Measurements from ENCODE around the gene CRYZ. TPM values are rescaled to one million over a fixed set of nuclear protein-coding genes. Genes with fewer than 3 reads are reported as not detected.

CRYZ gene
- polyA plus RNA-seq, 1 of the 3 experiments (the other 2 are of a cell fraction), result 57.2 TPM

DNA sequence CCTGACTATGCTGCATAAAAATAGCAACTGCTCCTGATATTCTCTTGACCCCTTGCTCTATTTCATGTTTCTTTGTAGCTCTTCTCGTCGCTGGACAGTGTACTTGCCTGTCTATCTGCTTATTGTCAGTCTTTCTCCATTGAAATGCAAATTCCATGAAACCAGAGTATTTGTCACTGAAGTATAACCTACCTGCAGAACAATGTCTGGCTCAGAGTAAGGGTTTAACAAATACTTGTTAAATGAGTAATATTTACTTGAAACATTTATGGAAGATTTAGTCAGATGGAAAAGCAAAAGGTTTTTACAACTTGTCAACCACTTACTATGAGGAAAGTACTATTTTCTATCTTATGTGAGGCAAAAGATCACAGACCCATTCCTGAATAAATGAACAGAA is 39.4 kb downstream of the CRYZ start:
- Histone ChIP-seq H3K4me3 (ENCODE audit: low read depth in 2 of 2, low read length in 1 of 2) (no peak overlapping the region), H3K36me3 (replicated peaks in 1 of 2; ENCODE audit: control insufficient read depth in 1 of 2, insufficient read depth in 2 of 2, low read length in 1 of 2) (no peaks in the 10 kb centered on the region), H3K9ac (no peak overlapping the region), H3K9me3 (no peaks in the 10 kb centered on the region), H4K20me1 (ENCODE audit: insufficient read depth) (no peaks in the 10 kb centered on the region), H2AFZ (ENCODE audit: low read depth) (no peak overlapping the region), H3F3A (replicated peaks; ENCODE audit: insufficient read depth) (no peaks in the 10 kb centered on the region), H3K27me3 (ENCODE audit: insufficient read depth) (no peaks in the 10 kb centered on the region), H3K79me2 (ENCODE audit: insufficient read depth) (no peaks in the 10 kb centered on the region), H3K9me2 (no peaks in the 10 kb centered on the region), H3K27ac (ENCODE audit: low read depth in 2 of 2, low read length in 1 of 2) (no peak overlapping the region), H3K4me2 (no peak overlapping the region), H3K4me1 (ENCODE audit: control insufficient read depth in 1 of 2, insufficient read depth in 2 of 2, low read depth in 1 of 2, low read length in 1 of 2) (no peaks in the 10 kb centered on the region; a peak in 1 of 4 replicates)
- no peak for DNase-seq
- POLR2A ChIA-PET, result no interaction called here
- CTCF ChIA-PET, result interaction anchor here (0.8 to 5.8 kb wide), 2 partner anchors 189 to 224 kb away, joined by 3 to 55 read pairs; no protein-coding TSS in a partner anchor
- WGBS (ENCODE audit: low lambda C conversion rate), result 54% methylated on average over 2 of the region's 2 CpGs
- TF ChIP-seq EZH2phosphoT487 (IDR thresholded peaks at IDR 0.05; ENCODE audit: borderline replicate concordance, low read depth) (no peak), TCF12 (IDR thresholded peaks at IDR 0.05) (peak; percentile 37; the same call in 1 of the 2 replicates)

DNA sequence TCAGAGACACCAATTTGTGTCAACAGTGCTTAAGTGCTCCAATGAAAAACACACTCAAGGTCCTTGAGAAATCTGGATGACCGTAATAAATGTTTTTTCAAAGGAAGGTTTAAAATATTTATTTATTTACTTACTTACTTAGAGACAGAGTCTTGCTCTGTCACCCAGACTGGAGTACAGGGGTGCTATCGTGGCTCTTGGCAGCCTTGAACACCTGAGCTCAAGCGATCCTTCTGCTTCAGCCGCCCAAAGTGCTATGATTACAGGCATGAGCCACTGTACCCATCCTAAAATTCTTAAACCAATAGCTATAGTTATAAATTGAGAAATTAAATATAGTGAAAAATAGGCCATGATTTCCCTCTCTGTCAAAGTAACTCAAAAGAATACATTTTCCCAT is 41.9 kb downstream of the CRYZ start:
- no peaks in the 10 kb centered on the region for H3K79me2 ChIP-seq (ENCODE audit: insufficient read depth)
- no peak overlapping the region for H3K4me2 ChIP-seq
- no peaks in the 10 kb centered on the region for H3F3A ChIP-seq (replicated peaks; ENCODE audit: insufficient read depth)
- no peaks in the 10 kb centered on the region for H3K9me3 ChIP-seq
- no peak for DNase-seq
- H4K20me1 ChIP-seq (ENCODE audit: insufficient read depth), result no peaks in the 10 kb centered on the region
- H3K27ac ChIP-seq (ENCODE audit: low read depth in 2 of 2, low read length in 1 of 2), result no peak overlapping the region
- no peaks in the 10 kb centered on the region for H3K9me2 ChIP-seq
- no peak overlapping the region for H3K4me3 ChIP-seq (ENCODE audit: low read depth in 2 of 2, low read length in 1 of 2)
- H3K4me1 ChIP-seq (ENCODE audit: control insufficient read depth in 1 of 2, insufficient read depth in 2 of 2, low read depth in 1 of 2, low read length in 1 of 2), result no peaks in the 10 kb centered on the region; a peak in 2 of 4 replicates
- ChIA-PET POLR2A (no interaction called here), CTCF (interaction anchor here (1.3 to 5.8 kb wide), 8 partner anchors 11 to 1017 kb away, joined by 3 to 55 read pairs (median 14); partner anchors contain the start of genes CRYZ and TYW3)
- TF ChIP-seq FOSL2 (IDR thresholded peaks at IDR 0.05; ENCODE audit: borderline replicate concordance, low read depth) (no peak), RFX5 (IDR thresholded peaks at IDR 0.05; ENCODE audit: low read length) (no peak), RXRA (IDR thresholded peaks at IDR 0.05; ENCODE audit: borderline replicate concordance, low read depth) (no peak), MXI1 (IDR thresholded peaks at IDR 0.05; ENCODE audit: low read depth, low read length) (no peak), RAD21 (IDR thresholded peaks at IDR 0.05; ENCODE audit: low read length) (no peak), FOXM1 (IDR thresholded peaks at IDR 0.05; ENCODE audit: low read depth) (no peak), MEF2A (IDR thresholded peaks at IDR 0.05; ENCODE audit: borderline replicate concordance, low read depth) (no peak), SMC3 (IDR thresholded peaks at IDR 0.05; ENCODE audit: low read depth, low read length) (no peak), TCF12 (IDR thresholded peaks at IDR 0.05) (no peak), CHD2 (IDR thresholded peaks at IDR 0.05; ENCODE audit: low read length, partially characterized antibody) (no peak)
- TF ChIP-seq, protein P1, sequence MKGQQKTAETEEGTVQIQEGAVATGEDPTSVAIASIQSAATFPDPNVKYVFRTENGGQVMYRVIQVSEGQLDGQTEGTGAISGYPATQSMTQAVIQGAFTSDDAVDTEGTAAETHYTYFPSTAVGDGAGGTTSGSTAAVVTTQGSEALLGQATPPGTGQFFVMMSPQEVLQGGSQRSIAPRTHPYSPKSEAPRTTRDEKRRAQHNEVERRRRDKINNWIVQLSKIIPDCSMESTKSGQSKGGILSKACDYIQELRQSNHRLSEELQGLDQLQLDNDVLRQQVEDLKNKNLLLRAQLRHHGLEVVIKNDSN (IDR thresholded peaks at IDR 0.05; ENCODE audit: borderline replicate concordance, low read depth), result no peak
- TF ChIP-seq, protein P2, sequence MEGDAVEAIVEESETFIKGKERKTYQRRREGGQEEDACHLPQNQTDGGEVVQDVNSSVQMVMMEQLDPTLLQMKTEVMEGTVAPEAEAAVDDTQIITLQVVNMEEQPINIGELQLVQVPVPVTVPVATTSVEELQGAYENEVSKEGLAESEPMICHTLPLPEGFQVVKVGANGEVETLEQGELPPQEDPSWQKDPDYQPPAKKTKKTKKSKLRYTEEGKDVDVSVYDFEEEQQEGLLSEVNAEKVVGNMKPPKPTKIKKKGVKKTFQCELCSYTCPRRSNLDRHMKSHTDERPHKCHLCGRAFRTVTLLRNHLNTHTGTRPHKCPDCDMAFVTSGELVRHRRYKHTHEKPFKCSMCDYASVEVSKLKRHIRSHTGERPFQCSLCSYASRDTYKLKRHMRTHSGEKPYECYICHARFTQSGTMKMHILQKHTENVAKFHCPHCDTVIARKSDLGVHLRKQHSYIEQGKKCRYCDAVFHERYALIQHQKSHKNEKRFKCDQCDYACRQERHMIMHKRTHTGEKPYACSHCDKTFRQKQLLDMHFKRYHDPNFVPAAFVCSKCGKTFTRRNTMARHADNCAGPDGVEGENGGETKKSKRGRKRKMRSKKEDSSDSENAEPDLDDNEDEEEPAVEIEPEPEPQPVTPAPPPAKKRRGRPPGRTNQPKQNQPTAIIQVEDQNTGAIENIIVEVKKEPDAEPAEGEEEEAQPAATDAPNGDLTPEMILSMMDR (IDR thresholded peaks at IDR 0.05), result no peak
- TF ChIP-seq, protein P3, sequence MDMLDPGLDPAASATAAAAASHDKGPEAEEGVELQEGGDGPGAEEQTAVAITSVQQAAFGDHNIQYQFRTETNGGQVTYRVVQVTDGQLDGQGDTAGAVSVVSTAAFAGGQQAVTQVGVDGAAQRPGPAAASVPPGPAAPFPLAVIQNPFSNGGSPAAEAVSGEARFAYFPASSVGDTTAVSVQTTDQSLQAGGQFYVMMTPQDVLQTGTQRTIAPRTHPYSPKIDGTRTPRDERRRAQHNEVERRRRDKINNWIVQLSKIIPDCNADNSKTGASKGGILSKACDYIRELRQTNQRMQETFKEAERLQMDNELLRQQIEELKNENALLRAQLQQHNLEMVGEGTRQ (IDR thresholded peaks at IDR 0.05; ENCODE audit: borderline replicate concordance, low read depth, low read length), result no peak
- TF ChIP-seq, protein P4, sequence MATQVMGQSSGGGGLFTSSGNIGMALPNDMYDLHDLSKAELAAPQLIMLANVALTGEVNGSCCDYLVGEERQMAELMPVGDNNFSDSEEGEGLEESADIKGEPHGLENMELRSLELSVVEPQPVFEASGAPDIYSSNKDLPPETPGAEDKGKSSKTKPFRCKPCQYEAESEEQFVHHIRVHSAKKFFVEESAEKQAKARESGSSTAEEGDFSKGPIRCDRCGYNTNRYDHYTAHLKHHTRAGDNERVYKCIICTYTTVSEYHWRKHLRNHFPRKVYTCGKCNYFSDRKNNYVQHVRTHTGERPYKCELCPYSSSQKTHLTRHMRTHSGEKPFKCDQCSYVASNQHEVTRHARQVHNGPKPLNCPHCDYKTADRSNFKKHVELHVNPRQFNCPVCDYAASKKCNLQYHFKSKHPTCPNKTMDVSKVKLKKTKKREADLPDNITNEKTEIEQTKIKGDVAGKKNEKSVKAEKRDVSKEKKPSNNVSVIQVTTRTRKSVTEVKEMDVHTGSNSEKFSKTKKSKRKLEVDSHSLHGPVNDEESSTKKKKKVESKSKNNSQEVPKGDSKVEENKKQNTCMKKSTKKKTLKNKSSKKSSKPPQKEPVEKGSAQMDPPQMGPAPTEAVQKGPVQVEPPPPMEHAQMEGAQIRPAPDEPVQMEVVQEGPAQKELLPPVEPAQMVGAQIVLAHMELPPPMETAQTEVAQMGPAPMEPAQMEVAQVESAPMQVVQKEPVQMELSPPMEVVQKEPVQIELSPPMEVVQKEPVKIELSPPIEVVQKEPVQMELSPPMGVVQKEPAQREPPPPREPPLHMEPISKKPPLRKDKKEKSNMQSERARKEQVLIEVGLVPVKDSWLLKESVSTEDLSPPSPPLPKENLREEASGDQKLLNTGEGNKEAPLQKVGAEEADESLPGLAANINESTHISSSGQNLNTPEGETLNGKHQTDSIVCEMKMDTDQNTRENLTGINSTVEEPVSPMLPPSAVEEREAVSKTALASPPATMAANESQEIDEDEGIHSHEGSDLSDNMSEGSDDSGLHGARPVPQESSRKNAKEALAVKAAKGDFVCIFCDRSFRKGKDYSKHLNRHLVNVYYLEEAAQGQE (IDR thresholded peaks at IDR 0.05; ENCODE audit: low read depth, low read length), result no peak
- H3K9ac ChIP-seq, result no peak overlapping the region
- WGBS (ENCODE audit: low lambda C conversion rate), result 79% methylated on average over 4 of the region's 4 CpGs
- H3K27me3 ChIP-seq (ENCODE audit: insufficient read depth), result no peaks in the 10 kb centered on the region
- H3K36me3 ChIP-seq (replicated peaks in 1 of 2; ENCODE audit: control insufficient read depth in 1 of 2, insufficient read depth in 2 of 2, low read length in 1 of 2), result no peaks in the 10 kb centered on the region
- H2AFZ ChIP-seq (ENCODE audit: low read depth), result no peak overlapping the region
